ENCODE data around the gene INSYN2B.
A peak's percentile ranks its signal among the peaks of the same experiment; 100 is the strongest.

INSYN2B gene

GRCh38 chr5:169880012-169880663 is 100.2 kb downstream of the INSYN2B start:
- TF ChIP-seq GATA2 (IDR thresholded peaks at IDR 0.05; ENCODE audit: low read depth, low read length) (no peak), GATA3 (IDR thresholded peaks at IDR 0.05; ENCODE audit: low read depth, low read length) (no peak)

GRCh38 chr5:169876386-169876785 is 103.9 kb downstream of the INSYN2B start:
- TF ChIP-seq GATA3 (IDR thresholded peaks at IDR 0.05; ENCODE audit: low read depth, low read length) (no peak), GATA2 (IDR thresholded peaks at IDR 0.05; ENCODE audit: low read depth, low read length) (no peak)

GRCh38 chr5:169875731-169876130 is 104.6 kb downstream of the INSYN2B start:
- TF ChIP-seq GATA3 (IDR thresholded peaks at IDR 0.05; ENCODE audit: low read depth, low read length) = no peak
- TF ChIP-seq GATA2 (IDR thresholded peaks at IDR 0.05; ENCODE audit: low read depth, low read length) = no peak

- TF ChIP-seq GATA2 (IDR thresholded peaks at IDR 0.05; ENCODE audit: low read depth, low read length) (no peak), GATA3 (IDR thresholded peaks at IDR 0.05; ENCODE audit: low read depth, low read length) (no peak)
Observed at GRCh38 chr5:169875091-169875728, 105.1 kb downstream of the INSYN2B start.

GRCh38 chr5:169874621-169875020 is 105.7 kb downstream of the INSYN2B start:
- TF ChIP-seq GATA2 (IDR thresholded peaks at IDR 0.05; ENCODE audit: low read depth, low read length) (no peak), GATA3 (IDR thresholded peaks at IDR 0.05; ENCODE audit: low read depth, low read length) (no peak)

- no peak for TF ChIP-seq GATA2 (IDR thresholded peaks at IDR 0.05; ENCODE audit: low read depth, low read length)
- TF ChIP-seq GATA3 (IDR thresholded peaks at IDR 0.05; ENCODE audit: low read depth, low read length) = no peak
Observed at GRCh38 chr5:169873642-169874041, 106.7 kb downstream of the INSYN2B start.

- no peak for TF ChIP-seq GATA3 (IDR thresholded peaks at IDR 0.05; ENCODE audit: low read depth, low read length)
- no peak for TF ChIP-seq GATA2 (IDR thresholded peaks at IDR 0.05; ENCODE audit: low read depth, low read length)
Observed at GRCh38 chr5:169871826-169872490, 108.3 kb downstream of the INSYN2B start.

- TF ChIP-seq GATA2 (IDR thresholded peaks at IDR 0.05; ENCODE audit: low read depth, low read length) (no peak), GATA3 (IDR thresholded peaks at IDR 0.05; ENCODE audit: low read depth, low read length) (no peak)
Observed at GRCh38 chr5:169870211-169870610, 110.1 kb downstream of the INSYN2B start.

- TF ChIP-seq GATA3 (IDR thresholded peaks at IDR 0.05; ENCODE audit: low read depth, low read length) (no peak), GATA2 (IDR thresholded peaks at IDR 0.05; ENCODE audit: low read depth, low read length) (no peak)
Observed at GRCh38 chr5:169869066-169869465, 111.2 kb downstream of the INSYN2B start.

- no peak for TF ChIP-seq GATA3 (IDR thresholded peaks at IDR 0.05; ENCODE audit: low read depth, low read length)
- TF ChIP-seq GATA2 (IDR thresholded peaks at IDR 0.05; ENCODE audit: low read depth, low read length) = no peak
Observed at GRCh38 chr5:169867347-169867746, 112.9 kb downstream of the INSYN2B start.

- TF ChIP-seq GATA3 (IDR thresholded peaks at IDR 0.05; ENCODE audit: low read depth, low read length) (no peak), GATA2 (IDR thresholded peaks at IDR 0.05; ENCODE audit: low read depth, low read length) (no peak)
Observed at GRCh38 chr5:169864483-169864882, 115.8 kb downstream of the INSYN2B start.

GRCh38 chr5:169862391-169862811 is 117.9 kb downstream of the INSYN2B start:
- TF ChIP-seq GATA3 (IDR thresholded peaks at IDR 0.05; ENCODE audit: low read depth, low read length) (no peak), GATA2 (IDR thresholded peaks at IDR 0.05; ENCODE audit: low read depth, low read length) (no peak)

- TF ChIP-seq GATA3 (IDR thresholded peaks at IDR 0.05; ENCODE audit: low read depth, low read length) (no peak), GATA2 (IDR thresholded peaks at IDR 0.05; ENCODE audit: low read depth, low read length) (peak; percentile 8; the same call in 1 of the 2 replicates)
Observed at GRCh38 chr5:169861934-169862333, 118.4 kb downstream of the INSYN2B start.

- TF ChIP-seq GATA2 (IDR thresholded peaks at IDR 0.05; ENCODE audit: low read depth, low read length) (no peak), GATA3 (IDR thresholded peaks at IDR 0.05; ENCODE audit: low read depth, low read length) (no peak)
Observed at GRCh38 chr5:169861433-169861832, 118.9 kb downstream of the INSYN2B start.

- no peak for TF ChIP-seq GATA3 (IDR thresholded peaks at IDR 0.05; ENCODE audit: low read depth, low read length)
- no peak for TF ChIP-seq GATA2 (IDR thresholded peaks at IDR 0.05; ENCODE audit: low read depth, low read length)
Observed at GRCh38 chr5:169860585-169860984, 119.7 kb downstream of the INSYN2B start.

Measured in SH-SY5Y (cell line).